GM13976 (cell line): ENCODE data around the gene TFPI.
"Not testable (repeated sequence)": the region's sequence is repeated elsewhere in the genome, so short reads cannot be mapped to it uniquely, and the experiment has no call there.

Source experiments
- DNase-seq: peaks from one replicate; pipeline ENCODE4 v3.0.0; 2012; ENCODE audit warnings: low spot score
- CTCF ChIP-seq: IDR thresholded peaks from 2 replicates; pipeline ENCODE4 v1.5.1; 2012; ENCODE audit warnings: borderline replicate concordance, mild to moderate bottlenecking; ENCODE audit not compliant: insufficient read depth; ENCODE audit errors: extremely low read depth, missing control alignments, control extremely low read depth
- in situ Hi-C: fragments of 300-500 bp; cut with MboI; formaldehyde crosslinking; loops from one replicate; pipeline ENCODE4 v1.12.0; 2022; ENCODE audit warnings: low sequenced_read_pairs, mixed read lengths, inconsistent platforms; ENCODE audit not compliant: unreplicated experiment

TFPI gene

GRCh38 chr2:187528042-187528441 is 26.2 kb downstream of the TFPI start:
- DNase-seq, result no peak
- in situ Hi-C loops, result no loop called here
- TF ChIP-seq CTCF, result no peak

- no peak for TF ChIP-seq CTCF
- DNase-seq, result no peak
- in situ Hi-C loops, result no loop called here
Measured at GRCh38 chr2:187527262-187527661, 27.0 kb downstream of the TFPI start.

GRCh38 chr2:187526792-187527191 is 27.4 kb downstream of the TFPI start:
- TF ChIP-seq CTCF, result no peak
- in situ Hi-C loops, result no loop called here
- DNase-seq, result no peak

GRCh38 chr2:187525163-187525900 is 28.9 kb downstream of the TFPI start:
- TF ChIP-seq CTCF, result no peak
- in situ Hi-C loops, result no loop called here
- DNase-seq, result no peak

GRCh38 chr2:187523325-187523724 is 30.9 kb downstream of the TFPI start:
- TF ChIP-seq CTCF, result no peak
- no peak for DNase-seq
- in situ Hi-C loops, result no loop called here

GRCh38 chr2:187520121-187520624 is 34.1 kb downstream of the TFPI start:
- no peak for DNase-seq
- in situ Hi-C loops, result no loop called here
- TF ChIP-seq CTCF, result no peak

- in situ Hi-C loops, result no loop called here
- TF ChIP-seq CTCF, result no peak
Measured at GRCh38 chr2:187519419-187520120, 34.7 kb downstream of the TFPI start.

GRCh38 chr2:187517750-187518361 is 36.4 kb downstream of the TFPI start:
- in situ Hi-C loops, result not testable (repeated sequence)

More at GRCh38 chr2:187519419-187520120, 34.7 kb downstream of the TFPI start:
- no peak for DNase-seq

GRCh38 chr2:187516630-187517510 is 37.4 kb downstream of the TFPI start:
- in situ Hi-C loops, DNase-seq: not testable (repeated sequence)

More at GRCh38 chr2:187517750-187518361, 36.4 kb downstream of the TFPI start:
- DNase-seq, result not testable (repeated sequence)
